SK-N-SH treated with all-trans-retinoic acid at 6 μM for 48 hours (cell line): Measurements from ENCODE around the gene NMRK2.

Source experiments
- GLIS3 ChIP-seq: fragments of 250-450 bp; sonication (Bioruptor Pico); IDR thresholded peaks from 2 replicates; pipeline ENCODE4 v1.5.0; 2020; ENCODE audit warnings: mild to moderate bottlenecking, moderate library complexity
- OSR1 ChIP-seq: fragments of 250-450 bp; sonication (Bioruptor Pico); IDR thresholded peaks from 2 replicates; pipeline ENCODE4 v1.8.0; 2022; ENCODE audit warnings: moderate library complexity, mild to moderate bottlenecking, inconsistent platforms
- PATZ1 ChIP-seq: fragments of 250-450 bp; sonication (Bioruptor Pico); IDR thresholded peaks from 2 replicates; pipeline ENCODE4 v1.8.0; 2020; ENCODE audit warnings: mild to moderate bottlenecking, moderate library complexity, borderline replicate concordance
- PPARA ChIP-seq: fragments of 250-450 bp; sonication (Bioruptor Pico); IDR thresholded peaks from 2 replicates; pipeline ENCODE4 v1.5.0; 2020; ENCODE audit warnings: mild to moderate bottlenecking, borderline replicate concordance
- RARB ChIP-seq: fragments of 250-450 bp; sonication (Bioruptor Pico); IDR thresholded peaks from 2 replicates; pipeline ENCODE4 v1.8.0; 2021; ENCODE audit warnings: mild to moderate bottlenecking, moderate library complexity
- SNAI2 ChIP-seq: fragments of 250-450 bp; sonication (Bioruptor Pico); IDR thresholded peaks from 2 replicates; pipeline ENCODE4 v1.5.0; 2020; ENCODE audit warnings: mild to moderate bottlenecking, moderate library complexity
- TCF4 ChIP-seq: fragments of 250-450 bp; sonication (Bioruptor Pico); IDR thresholded peaks from 2 replicates; pipeline ENCODE4 v1.8.0; 2021; ENCODE audit warnings: mild to moderate bottlenecking, moderate library complexity, borderline replicate concordance
- ZFP3 ChIP-seq: fragments of 250-450 bp; sonication (Bioruptor Pico); IDR thresholded peaks from 2 replicates; pipeline ENCODE4 v1.5.0; 2020; ENCODE audit warnings: mild to moderate bottlenecking, moderate library complexity
- ZFP30 ChIP-seq: fragments of 450-650 bp; formaldehyde crosslinking; IDR thresholded peaks from 2 replicates; pipeline ENCODE4 v1.5.0; 2022; ENCODE audit warnings: mild to moderate bottlenecking, moderate library complexity
- ZNF565 ChIP-seq: fragments of 450-650 bp; formaldehyde crosslinking; conservative IDR thresholded peaks from 2 replicates; pipeline ENCODE4 v1.5.0; 2020; ENCODE audit warnings: low read depth, mild to moderate bottlenecking, moderate library complexity
- ZNF70 ChIP-seq: fragments of 450-650 bp; formaldehyde crosslinking; IDR thresholded peaks from 2 replicates; pipeline ENCODE4 v1.5.0; 2020; ENCODE audit warnings: mild to moderate bottlenecking, moderate library complexity
- TF ChIP-seq, protein P1 (sequence below): fragments of 250-450 bp; sonication (Bioruptor Pico); IDR thresholded peaks from 2 replicates; pipeline ENCODE4 v1.5.1; 2021; ENCODE audit warnings: mild to moderate bottlenecking, moderate library complexity
- TF ChIP-seq, protein P2 (sequence below): fragments of 250-450 bp; sonication (Bioruptor Pico); IDR thresholded peaks from 2 replicates; pipeline ENCODE4 v1.5.1; 2020; ENCODE audit warnings: low read depth, mild to moderate bottlenecking, moderate library complexity
- TF ChIP-seq, protein P3 (sequence below): fragments of 250-450 bp; sonication (Bioruptor Pico); IDR thresholded peaks from 2 replicates; pipeline ENCODE4 v1.5.0; 2020; ENCODE audit warnings: mild to moderate bottlenecking, moderate library complexity

- TF ChIP-seq ZNF70 (CRISPR knock-in tag) (no peak), ZFP3 (CRISPR knock-in tag) (no peak), ZNF565 (no peak), PATZ1 (CRISPR knock-in tag) (no peak), SNAI2 (CRISPR knock-in tag) (no peak), ZFP30 (CRISPR knock-in tag) (no peak), OSR1 (no peak), RARB (no peak), TCF4 (CRISPR knock-in tag) (no peak), PPARA (CRISPR knock-in tag) (no peak), GLIS3 (CRISPR knock-in tag) (no peak)
- TF ChIP-seq, protein P1, sequence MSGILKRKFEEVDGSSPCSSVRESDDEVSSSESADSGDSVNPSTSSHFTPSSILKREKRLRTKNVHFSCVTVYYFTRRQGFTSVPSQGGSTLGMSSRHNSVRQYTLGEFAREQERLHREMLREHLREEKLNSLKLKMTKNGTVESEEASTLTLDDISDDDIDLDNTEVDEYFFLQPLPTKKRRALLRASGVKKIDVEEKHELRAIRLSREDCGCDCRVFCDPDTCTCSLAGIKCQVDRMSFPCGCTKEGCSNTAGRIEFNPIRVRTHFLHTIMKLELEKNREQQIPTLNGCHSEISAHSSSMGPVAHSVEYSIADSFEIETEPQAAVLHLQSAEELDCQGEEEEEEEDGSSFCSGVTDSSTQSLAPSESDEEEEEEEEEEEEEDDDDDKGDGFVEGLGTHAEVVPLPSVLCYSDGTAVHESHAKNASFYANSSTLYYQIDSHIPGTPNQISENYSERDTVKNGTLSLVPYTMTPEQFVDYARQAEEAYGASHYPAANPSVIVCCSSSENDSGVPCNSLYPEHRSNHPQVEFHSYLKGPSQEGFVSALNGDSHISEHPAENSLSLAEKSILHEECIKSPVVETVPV: no peak
- TF ChIP-seq, protein P2, sequence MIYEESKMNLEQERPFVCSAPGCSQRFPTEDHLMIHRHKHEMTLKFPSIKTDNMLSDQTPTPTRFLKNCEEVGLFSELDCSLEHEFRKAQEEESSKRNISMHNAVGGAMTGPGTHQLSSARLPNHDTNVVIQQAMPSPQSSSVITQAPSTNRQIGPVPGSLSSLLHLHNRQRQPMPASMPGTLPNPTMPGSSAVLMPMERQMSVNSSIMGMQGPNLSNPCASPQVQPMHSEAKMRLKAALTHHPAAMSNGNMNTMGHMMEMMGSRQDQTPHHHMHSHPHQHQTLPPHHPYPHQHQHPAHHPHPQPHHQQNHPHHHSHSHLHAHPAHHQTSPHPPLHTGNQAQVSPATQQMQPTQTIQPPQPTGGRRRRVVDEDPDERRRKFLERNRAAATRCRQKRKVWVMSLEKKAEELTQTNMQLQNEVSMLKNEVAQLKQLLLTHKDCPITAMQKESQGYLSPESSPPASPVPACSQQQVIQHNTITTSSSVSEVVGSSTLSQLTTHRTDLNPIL (CRISPR knock-in tag): no peak
- TF ChIP-seq, protein P3, sequence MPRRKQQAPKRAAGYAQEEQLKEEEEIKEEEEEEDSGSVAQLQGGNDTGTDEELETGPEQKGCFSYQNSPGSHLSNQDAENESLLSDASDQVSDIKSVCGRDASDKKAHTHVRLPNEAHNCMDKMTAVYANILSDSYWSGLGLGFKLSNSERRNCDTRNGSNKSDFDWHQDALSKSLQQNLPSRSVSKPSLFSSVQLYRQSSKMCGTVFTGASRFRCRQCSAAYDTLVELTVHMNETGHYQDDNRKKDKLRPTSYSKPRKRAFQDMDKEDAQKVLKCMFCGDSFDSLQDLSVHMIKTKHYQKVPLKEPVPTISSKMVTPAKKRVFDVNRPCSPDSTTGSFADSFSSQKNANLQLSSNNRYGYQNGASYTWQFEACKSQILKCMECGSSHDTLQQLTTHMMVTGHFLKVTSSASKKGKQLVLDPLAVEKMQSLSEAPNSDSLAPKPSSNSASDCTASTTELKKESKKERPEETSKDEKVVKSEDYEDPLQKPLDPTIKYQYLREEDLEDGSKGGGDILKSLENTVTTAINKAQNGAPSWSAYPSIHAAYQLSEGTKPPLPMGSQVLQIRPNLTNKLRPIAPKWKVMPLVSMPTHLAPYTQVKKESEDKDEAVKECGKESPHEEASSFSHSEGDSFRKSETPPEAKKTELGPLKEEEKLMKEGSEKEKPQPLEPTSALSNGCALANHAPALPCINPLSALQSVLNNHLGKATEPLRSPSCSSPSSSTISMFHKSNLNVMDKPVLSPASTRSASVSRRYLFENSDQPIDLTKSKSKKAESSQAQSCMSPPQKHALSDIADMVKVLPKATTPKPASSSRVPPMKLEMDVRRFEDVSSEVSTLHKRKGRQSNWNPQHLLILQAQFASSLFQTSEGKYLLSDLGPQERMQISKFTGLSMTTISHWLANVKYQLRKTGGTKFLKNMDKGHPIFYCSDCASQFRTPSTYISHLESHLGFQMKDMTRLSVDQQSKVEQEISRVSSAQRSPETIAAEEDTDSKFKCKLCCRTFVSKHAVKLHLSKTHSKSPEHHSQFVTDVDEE: no peak
Measured at GRCh38 chr19:3959766-3960131, 26.9 kb downstream of the NMRK2 start.
